Measurements from ENCODE around the gene SLC19A2. TPM values are rescaled to one million over a fixed set of nuclear protein-coding genes. Genes with fewer than 3 reads are reported as not detected.

Gene SLC19A2
- total RNA-seq, 2 donors from 2014 or later, result 10.6 to 18.7 TPM

DNA sequence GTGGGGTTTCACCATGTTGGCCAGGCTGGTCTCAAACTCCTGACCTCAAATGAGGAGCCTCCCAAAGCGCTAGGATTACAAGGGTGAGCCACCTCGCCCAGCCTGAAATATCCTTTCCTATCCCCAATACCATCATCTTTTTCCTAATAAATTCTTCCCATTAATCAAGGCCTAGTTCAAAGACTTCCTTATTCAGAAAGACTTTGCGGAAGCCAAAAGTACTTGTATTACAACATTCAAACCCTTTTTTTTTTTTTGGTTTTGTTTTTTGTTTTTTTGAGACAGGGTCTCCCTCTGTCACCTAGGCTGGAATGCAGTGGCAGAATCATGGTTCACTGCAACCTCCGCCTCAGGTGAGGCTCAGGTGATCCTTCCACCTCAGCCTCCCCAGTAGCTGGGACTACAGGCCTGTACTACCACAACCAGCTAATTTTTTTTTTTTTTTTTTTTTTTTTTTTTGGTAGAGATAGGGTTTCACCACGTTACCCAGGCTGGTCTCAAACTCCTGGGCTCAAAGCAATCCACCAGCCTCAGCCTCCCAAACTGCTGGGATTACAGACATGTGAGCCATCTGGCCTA lies 7.6 kb downstream of the SLC19A2 start:
- no peaks in the 10 kb centered on the region for H3K36me3 ChIP-seq
- intact Hi-C loops (cut with DNase I), result no loop called here
- no peaks in the 10 kb centered on the region for H3K4me1 ChIP-seq (replicated peaks)
- TF ChIP-seq, protein P1, sequence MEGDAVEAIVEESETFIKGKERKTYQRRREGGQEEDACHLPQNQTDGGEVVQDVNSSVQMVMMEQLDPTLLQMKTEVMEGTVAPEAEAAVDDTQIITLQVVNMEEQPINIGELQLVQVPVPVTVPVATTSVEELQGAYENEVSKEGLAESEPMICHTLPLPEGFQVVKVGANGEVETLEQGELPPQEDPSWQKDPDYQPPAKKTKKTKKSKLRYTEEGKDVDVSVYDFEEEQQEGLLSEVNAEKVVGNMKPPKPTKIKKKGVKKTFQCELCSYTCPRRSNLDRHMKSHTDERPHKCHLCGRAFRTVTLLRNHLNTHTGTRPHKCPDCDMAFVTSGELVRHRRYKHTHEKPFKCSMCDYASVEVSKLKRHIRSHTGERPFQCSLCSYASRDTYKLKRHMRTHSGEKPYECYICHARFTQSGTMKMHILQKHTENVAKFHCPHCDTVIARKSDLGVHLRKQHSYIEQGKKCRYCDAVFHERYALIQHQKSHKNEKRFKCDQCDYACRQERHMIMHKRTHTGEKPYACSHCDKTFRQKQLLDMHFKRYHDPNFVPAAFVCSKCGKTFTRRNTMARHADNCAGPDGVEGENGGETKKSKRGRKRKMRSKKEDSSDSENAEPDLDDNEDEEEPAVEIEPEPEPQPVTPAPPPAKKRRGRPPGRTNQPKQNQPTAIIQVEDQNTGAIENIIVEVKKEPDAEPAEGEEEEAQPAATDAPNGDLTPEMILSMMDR (IDR thresholded peaks at IDR 0.05), result no peak
- TF ChIP-seq POLR2AphosphoS5 (IDR thresholded peaks at IDR 0.05) (no peak), POLR2A (IDR thresholded peaks at IDR 0.05) (no peak)
- no peak overlapping the region for H3K4me3 ChIP-seq
- no peak overlapping the region for H3K27ac ChIP-seq
- H3K27me3 ChIP-seq (replicated peaks; ENCODE audit: insufficient read depth), result no peaks in the 10 kb centered on the region
- no peaks in the 10 kb centered on the region for H3K9me3 ChIP-seq
- DNase-seq (ENCODE audit: low spot score), result no peak
- 93% methylated on average over 5 of the region's 5 CpGs for WGBS

DNA sequence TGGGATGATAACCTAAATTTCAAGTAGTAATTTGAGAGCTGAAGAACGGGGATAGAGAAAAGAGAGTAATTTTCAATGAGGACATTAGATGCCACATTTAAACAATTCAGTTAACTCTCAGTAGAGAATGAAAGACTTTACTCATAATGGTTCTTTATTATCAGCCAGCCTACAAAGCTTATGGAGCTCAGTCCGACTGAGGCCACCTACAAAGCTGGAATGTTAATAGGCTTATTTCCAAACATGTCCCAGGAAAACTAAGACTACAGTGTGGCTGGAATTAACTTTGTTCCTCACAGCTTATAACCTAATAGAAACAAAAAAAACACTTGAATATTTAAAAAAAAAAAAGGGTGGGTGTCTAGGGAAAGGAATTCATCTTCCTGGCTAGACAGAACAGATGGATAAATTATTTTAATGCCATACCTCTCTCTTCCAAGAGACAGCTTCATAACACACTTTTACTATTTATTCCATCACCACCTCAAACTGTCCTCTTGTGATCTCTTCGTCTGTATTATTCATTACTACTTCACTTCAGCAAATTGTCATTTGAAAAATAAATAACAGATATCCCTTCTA lies 9.8 kb downstream of the SLC19A2 start:
- H3K4me1 ChIP-seq (replicated peaks), result no peaks in the 10 kb centered on the region
- intact Hi-C loops (cut with DNase I), result no loop called here
- no peaks in the 10 kb centered on the region for H3K9me3 ChIP-seq
- H3K27ac ChIP-seq, result no peak overlapping the region
- 66% methylated on average over 3 of the region's 3 CpGs for WGBS
- no peak for TF ChIP-seq POLR2A (IDR thresholded peaks at IDR 0.05)
- TF ChIP-seq, protein P1 (IDR thresholded peaks at IDR 0.05), result no peak
- no peak for TF ChIP-seq POLR2AphosphoS5 (IDR thresholded peaks at IDR 0.05)
- no peaks in the 10 kb centered on the region for H3K36me3 ChIP-seq
- no peak for DNase-seq (ENCODE audit: low spot score)
- no peak overlapping the region for H3K4me3 ChIP-seq
- no peaks in the 10 kb centered on the region for H3K27me3 ChIP-seq (replicated peaks; ENCODE audit: insufficient read depth)

DNA sequence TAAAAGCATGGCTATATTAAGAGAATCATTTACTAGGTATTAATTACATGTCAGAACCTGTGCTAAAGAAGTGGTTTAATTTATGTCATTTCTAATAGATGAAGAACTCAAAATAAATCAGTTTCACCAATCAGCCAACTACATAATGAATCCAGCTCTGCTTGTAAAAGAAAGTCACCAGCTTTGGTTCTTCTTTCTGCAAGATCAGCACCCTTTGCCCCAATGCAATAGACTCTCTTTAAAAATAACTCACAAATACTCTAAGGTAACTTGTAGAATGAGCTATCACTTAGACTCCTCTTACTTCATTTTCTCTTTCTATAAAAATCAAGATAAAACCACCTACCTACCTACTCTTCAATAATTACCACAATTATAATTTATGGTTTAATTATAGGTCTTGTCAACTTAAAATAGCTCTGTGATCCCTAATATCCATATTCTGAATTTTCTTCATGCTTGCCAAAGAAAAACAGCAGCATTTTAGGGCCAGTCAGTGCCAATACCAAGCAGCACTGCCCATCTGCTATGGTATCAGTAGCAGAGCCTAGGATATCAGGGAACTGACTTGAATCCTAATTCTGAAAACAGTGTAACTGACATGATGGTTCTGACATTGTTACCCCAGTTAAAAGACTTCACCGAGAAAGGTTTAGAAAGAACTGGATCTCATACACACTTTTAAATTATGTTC lies 11.3 kb downstream of the SLC19A2 start:
- no peak for DNase-seq (ENCODE audit: low spot score)
- Histone ChIP-seq H3K9me3 (no peaks in the 10 kb centered on the region), H3K27me3 (replicated peaks; ENCODE audit: insufficient read depth) (no peaks in the 10 kb centered on the region), H3K27ac (no peak overlapping the region), H3K4me3 (no peak overlapping the region), H3K36me3 (no peaks in the 10 kb centered on the region), H3K4me1 (replicated peaks) (no peaks in the 10 kb centered on the region)
- intact Hi-C loops (cut with DNase I), result no loop called here
- 73% methylated on average over 1 of the region's 1 CpG for WGBS
- TF ChIP-seq POLR2A (IDR thresholded peaks at IDR 0.05), result no peak
- no peak for TF ChIP-seq POLR2AphosphoS5 (IDR thresholded peaks at IDR 0.05)
- TF ChIP-seq, protein P1 (IDR thresholded peaks at IDR 0.05), result no peak

DNA sequence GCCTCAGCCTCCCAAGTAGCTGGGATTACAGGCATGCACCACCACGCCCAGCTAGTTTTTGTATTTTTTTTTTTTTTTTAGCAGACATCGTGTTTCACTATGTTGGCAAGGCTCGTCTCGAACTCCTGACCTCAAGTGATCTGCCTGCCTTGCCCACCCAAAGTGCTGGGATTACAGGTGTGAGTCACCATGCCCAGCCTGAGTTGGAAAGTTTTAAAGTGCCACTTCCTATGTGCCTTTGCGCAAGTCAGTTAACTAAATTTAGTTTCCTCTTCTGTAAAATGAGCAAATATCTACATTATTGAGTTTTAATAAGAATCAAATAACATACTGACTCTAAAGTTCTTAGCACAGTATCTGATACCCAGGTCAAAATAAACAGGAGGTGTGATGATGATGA lies 12.4 kb downstream of the SLC19A2 start:
- Histone ChIP-seq H3K4me3 (no peak overlapping the region), H3K9me3 (no peaks in the 10 kb centered on the region), H3K27ac (no peak overlapping the region), H3K36me3 (no peaks in the 10 kb centered on the region), H3K27me3 (replicated peaks; ENCODE audit: insufficient read depth) (no peaks in the 10 kb centered on the region), H3K4me1 (replicated peaks) (no peaks in the 10 kb centered on the region)
- no peak for DNase-seq (ENCODE audit: low spot score)
- no peak for TF ChIP-seq POLR2A (IDR thresholded peaks at IDR 0.05)
- TF ChIP-seq POLR2AphosphoS5 (IDR thresholded peaks at IDR 0.05), result no peak
- TF ChIP-seq, protein P1 (IDR thresholded peaks at IDR 0.05), result no peak
- intact Hi-C loops (cut with DNase I), result no loop called here
- WGBS, result 90% methylated on average over 5 of the region's 5 CpGs

Data from prostate gland (tissue), 2 donors.